HepG2 (cell line): Measurements from ENCODE around the gene ZP2.

Source experiments
- CTCF ChIP-seq: sonication (generic); formaldehyde crosslinking; IDR thresholded peaks from 2 replicates; pipeline ENCODE4 v1.5.0; 2020; ENCODE audit warnings: mild to moderate bottlenecking, missing genetic modification reagents, moderate library complexity
- DNMT1 ChIP-seq: sonication (generic); formaldehyde crosslinking; IDR thresholded peaks from 2 replicates; pipeline ENCODE4 v1.5.1; 2020; ENCODE audit warnings: mild to moderate bottlenecking, missing genetic modification reagents
- FOXA3 ChIP-seq: IDR thresholded peaks from 2 replicates; pipeline ENCODE4 v1.6.1; 2016; ENCODE audit warnings: missing genetic modification reagents, missing compliant biosample characterization
- FOXK1 ChIP-seq: sonication (generic); formaldehyde crosslinking; IDR thresholded peaks from 2 replicates; pipeline ENCODE4 v1.4.0; 2020; ENCODE audit warnings: low read depth, missing genetic modification reagents, borderline replicate concordance
- KLF9 ChIP-seq: IDR thresholded peaks from 2 replicates; pipeline ENCODE4 v1.6.1; 2016; ENCODE audit warnings: low read depth
- POLR2A ChIP-seq, 2 experiments: IDR thresholded peaks; 2 replicates each; pipeline ENCODE4 v1.6.1; 2011; ENCODE audit warnings: low read depth in 2 of 2, low read length in 2 of 2, mild to moderate bottlenecking in 1 of 2, moderate library complexity in 1 of 2; ENCODE audit not compliant: insufficient read depth in 1 of 2
- SMAD1 ChIP-seq: sonication (generic); formaldehyde crosslinking; IDR thresholded peaks from 2 replicates; pipeline ENCODE4 v1.4.0; 2020; ENCODE audit warnings: missing genetic modification reagents, low read depth, mild to moderate bottlenecking, borderline replicate concordance
- SP1 ChIP-seq, 2 experiments: fragments of 450-650 bp in 1 of 2; sonication (generic) in 1 of 2; formaldehyde crosslinking in 1 of 2; IDR thresholded peaks; 2 replicates each; pipeline versions ENCODE4 v1.4.0 to v1.6.1; 2016 to 2020; ENCODE audit warnings: missing genetic modification reagents in 1 of 2
- STAT6 ChIP-seq: sonication (generic); formaldehyde crosslinking; IDR thresholded peaks from 2 replicates; pipeline ENCODE4 v1.4.0; 2020; ENCODE audit warnings: missing genetic modification reagents, mild to moderate bottlenecking, borderline replicate concordance
- XRCC5 ChIP-seq: fragments of 200-400 bp; formaldehyde crosslinking; optimal IDR thresholded peaks from 2 replicates; pipeline ENCODE3; 2017; ENCODE audit warnings: mild to moderate bottlenecking, low read length
- ZFP90 ChIP-seq: sonication (generic); formaldehyde crosslinking; IDR thresholded peaks from 2 replicates; pipeline ENCODE4 v1.8.0; 2022; ENCODE audit warnings: missing genetic modification reagents, mild to moderate bottlenecking, inconsistent platforms, borderline replicate concordance
- ZNF224 ChIP-seq: sonication (generic); formaldehyde crosslinking; IDR thresholded peaks from 2 replicates; pipeline ENCODE4 v1.5.0; 2020; ENCODE audit warnings: mild to moderate bottlenecking, missing genetic modification reagents
- ZNF333 ChIP-seq: sonication (generic); formaldehyde crosslinking; IDR thresholded peaks from 2 replicates; pipeline ENCODE4 v1.4.0; 2020; ENCODE audit warnings: mild to moderate bottlenecking, missing genetic modification reagents, borderline replicate concordance
- ZNF337 ChIP-seq: sonication (generic); formaldehyde crosslinking; IDR thresholded peaks from 2 replicates; pipeline ENCODE4 v1.5.1; 2020; ENCODE audit warnings: missing genetic modification reagents, low read depth, mild to moderate bottlenecking, borderline replicate concordance

GRCh38 chr16:21253470-21253869 lies 42.1 kb upstream of the ZP2 start:
- no peak for TF ChIP-seq SP1 (IDR thresholded peaks at IDR 0.05)
- TF ChIP-seq SP1 (CRISPR knock-in tag; IDR thresholded peaks at IDR 0.05): no peak
- no peak for TF ChIP-seq ZNF337 (CRISPR knock-in tag)
- no peak for TF ChIP-seq FOXK1 (CRISPR knock-in tag)
- TF ChIP-seq STAT6 (CRISPR knock-in tag): no peak
- no peak for TF ChIP-seq ZNF333 (CRISPR knock-in tag)
- no peak for TF ChIP-seq FOXA3
- TF ChIP-seq SMAD1: no peak
- no peak for TF ChIP-seq POLR2A (IDR thresholded peaks at IDR 0.05; ENCODE audit: insufficient read depth in 1 of 2, low read depth in 2 of 2, low read length in 2 of 2)
- no peak for TF ChIP-seq DNMT1 (CRISPR knock-in tag)
- TF ChIP-seq KLF9 (CRISPR knock-in tag): no peak
- TF ChIP-seq XRCC5: no peak
- no peak for TF ChIP-seq ZNF224
- peak; percentile 42 for TF ChIP-seq CTCF
- no peak for TF ChIP-seq ZFP90 (CRISPR knock-in tag)
